Effector CD8-positive, alpha-beta T cell (primary cell): Measurements from ENCODE around the gene GNAO1.

ENCODE experiments used
- DNase-seq: peaks from one replicate; lab custom pipeline; 2025; lab: John Stamatoyannopoulos, UW

The GNAO1 gene

GRCh38 chr16:56198006-56198754 is 6.9 kb downstream of the GNAO1 start:
- no peak for DNase-seq

- DNase-seq, result no peak
These were observed 7.4 kb downstream of the GNAO1 start for GRCh38 chr16:56198755-56199114.

- DNase-seq, result no peak
These were observed 7.9 kb downstream of the GNAO1 start for GRCh38 chr16:56199164-56199563.

GRCh38 chr16:56201030-56201429 is 9.7 kb downstream of the GNAO1 start:
- DNase-seq, result no peak

GRCh38 chr16:56202036-56202435 is 10.7 kb downstream of the GNAO1 start:
- DNase-seq, result no peak

- DNase-seq, result no peak
These were observed 11.8 kb downstream of the GNAO1 start for GRCh38 chr16:56203052-56203451.

GRCh38 chr16:56204816-56205215 is 13.5 kb downstream of the GNAO1 start:
- DNase-seq, result no peak

- no peak for DNase-seq
These were observed 15.7 kb downstream of the GNAO1 start for GRCh38 chr16:56206951-56207350.

- no peak for DNase-seq
These were observed 16.1 kb downstream of the GNAO1 start for GRCh38 chr16:56207421-56207820.

- no peak for DNase-seq
These were observed 20.2 kb downstream of the GNAO1 start for GRCh38 chr16:56211435-56211981.

- DNase-seq, result no peak
These were observed 20.9 kb downstream of the GNAO1 start for GRCh38 chr16:56212144-56212543.

- no peak for DNase-seq
These were observed 30.7 kb downstream of the GNAO1 start for GRCh38 chr16:56221995-56222394.

- DNase-seq, result no peak
These were observed 31.2 kb downstream of the GNAO1 start for GRCh38 chr16:56222474-56222997.

- no peak for DNase-seq
These were observed 33.9 kb downstream of the GNAO1 start for GRCh38 chr16:56225017-56225742.

- no peak for DNase-seq
These were observed 34.9 kb downstream of the GNAO1 start for GRCh38 chr16:56226187-56226586.

- DNase-seq, result no peak
These were observed 35.7 kb downstream of the GNAO1 start for GRCh38 chr16:56226845-56227525.

GRCh38 chr16:56227936-56228335 is 36.6 kb downstream of the GNAO1 start:
- DNase-seq, result no peak

- no peak for DNase-seq
These were observed 37.2 kb downstream of the GNAO1 start for GRCh38 chr16:56228476-56228875.

GRCh38 chr16:56233795-56234566 is 42.7 kb downstream of the GNAO1 start:
- no peak for DNase-seq

- no peak for DNase-seq
These were observed 43.4 kb downstream of the GNAO1 start for GRCh38 chr16:56234737-56235136.

- no peak for DNase-seq
These were observed 46.2 kb downstream of the GNAO1 start for GRCh38 chr16:56237451-56237930.
